ENCODE measurements around the gene ARID2. TPM values are rescaled to one million over a fixed set of nuclear protein-coding genes. Genes with fewer than 3 reads are reported as not detected.

ARID2 gene
- total and polyA plus RNA-seq, 2 of the 4 experiments (the other 2 are of a cell fraction): 5.4 to 28.1 TPM

- no peak for TF ChIP-seq MXI1 (IDR thresholded peaks at IDR 0.05; ENCODE audit: borderline replicate concordance, low read depth, low read length)
- TF ChIP-seq POLR2A (IDR thresholded peaks at IDR 0.05; ENCODE audit: low read depth, low read length): no peak
- TF ChIP-seq MAZ (IDR thresholded peaks at IDR 0.05; ENCODE audit: borderline replicate concordance, low read depth, low read length): no peak
- TF ChIP-seq, protein P1, sequence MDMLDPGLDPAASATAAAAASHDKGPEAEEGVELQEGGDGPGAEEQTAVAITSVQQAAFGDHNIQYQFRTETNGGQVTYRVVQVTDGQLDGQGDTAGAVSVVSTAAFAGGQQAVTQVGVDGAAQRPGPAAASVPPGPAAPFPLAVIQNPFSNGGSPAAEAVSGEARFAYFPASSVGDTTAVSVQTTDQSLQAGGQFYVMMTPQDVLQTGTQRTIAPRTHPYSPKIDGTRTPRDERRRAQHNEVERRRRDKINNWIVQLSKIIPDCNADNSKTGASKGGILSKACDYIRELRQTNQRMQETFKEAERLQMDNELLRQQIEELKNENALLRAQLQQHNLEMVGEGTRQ (IDR thresholded peaks at IDR 0.05; ENCODE audit: low read depth, low read length): no peak
- no peak for TF ChIP-seq CEBPB (IDR thresholded peaks at IDR 0.05; ENCODE audit: low read depth, low read length)
Observed at GRCh38 chr12:45727980-45728629, 1.4 kb upstream of the ARID2 start (continued).
